H1 (cell line): Measurements from ENCODE around the gene AAMP. TPM values are rescaled to one million over a fixed set of nuclear protein-coding genes. Genes with fewer than 3 reads are reported as not detected.
A peak's percentile ranks its signal among the peaks of the same experiment; 100 is the strongest.

Experiments used
- CTCF ChIA-PET: fragments of 300-600 bp; sonication (Branson Sonifier 250); formaldehyde crosslinking; loops from one replicate; lab custom pipeline; 2021; ENCODE audit not compliant: partially characterized antibody; lab: Charles Lee
- POLR2A ChIA-PET: fragments of 300-600 bp; sonication (Branson Sonifier 250); formaldehyde crosslinking; loops from one replicate; lab custom pipeline; 2021; ENCODE audit warnings: inconsistent platforms; ENCODE audit not compliant: partially characterized antibody; lab: Charles Lee
- DNase-seq, 2 experiments: peaks; one replicate each; pipeline versions ENCODE4 v3.0.0 to v3.0.0-alpha.2; 2010 to 2022; ENCODE audit warnings: low spot score in 2 of 2, low read depth in 1 of 2, mixed read lengths in 1 of 2
- FAIRE-seq: peaks from 2 replicates; lab custom pipeline; 2011; peaks lifted over from hg19 to GRCh38; lab: Jason Lieb, UNC
- H2AFZ ChIP-seq: 2 replicates; pipeline ENCODE4 v1.8.1; 2012; ENCODE audit warnings: low read length, inconsistent platforms
- H2AK5ac ChIP-seq: 2 replicates; pipeline ENCODE4 v1.6.1; 2013; ENCODE audit warnings: low read depth, low read length
- H2BK120ac ChIP-seq: replicated peaks from 2 replicates; pipeline ENCODE3; 2013; ENCODE audit warnings: low read depth, low read length, inconsistent platforms
- H2BK12ac ChIP-seq: 2 replicates; pipeline ENCODE4 v1.6.1; 2013; ENCODE audit warnings: low read depth, low read length
- H2BK15ac ChIP-seq: 2 replicates; pipeline ENCODE4 v1.6.1; 2013; ENCODE audit warnings: low read length
- H2BK20ac ChIP-seq: 2 replicates; pipeline ENCODE4 v1.6.1; 2013; ENCODE audit warnings: low read length
- H2BK5ac ChIP-seq: 2 replicates; pipeline ENCODE4 v1.6.1; 2013; ENCODE audit warnings: low read depth, low read length
- H3K14ac ChIP-seq: 2 replicates; pipeline ENCODE4 v1.6.1; 2013; ENCODE audit warnings: inconsistent platforms; ENCODE audit not compliant: insufficient read length
- H3K18ac ChIP-seq: 2 replicates; pipeline ENCODE4 v1.6.1; 2013; ENCODE audit warnings: low read length; ENCODE audit errors: extremely low read depth
- H3K23ac ChIP-seq: 2 replicates; pipeline ENCODE4 v1.6.1; 2013; ENCODE audit warnings: inconsistent platforms; ENCODE audit not compliant: insufficient read length
- H3K23me2 ChIP-seq: 2 replicates; pipeline ENCODE4 v1.6.1; 2013; ENCODE audit warnings: low read depth, low read length
- H3K27ac ChIP-seq: 2 replicates; pipeline ENCODE4 v1.6.1; 2011; ENCODE audit warnings: low read depth, low read length, inconsistent platforms
- H3K27me3 ChIP-seq, 4 experiments: replicated peaks in 1 of 4; 1 replicate in 1 of 4; 2 replicates in 3 of 4; pipeline versions ENCODE4 v1.6.1 to v1.8.1; 2011 to 2013; ENCODE audit warnings: low read length in 3 of 4, mild to moderate bottlenecking in 3 of 4, inconsistent platforms in 2 of 4, mixed read lengths in 2 of 4, moderate library complexity in 1 of 4; ENCODE audit not compliant: control insufficient read depth in 3 of 4, insufficient read depth in 3 of 4; ENCODE audit errors: extremely low read depth in 1 of 4
- H3K36me3 ChIP-seq, 4 experiments: 2 replicates each; pipeline versions ENCODE4 v1.6.1 to v1.8.1; 2011 to 2013; ENCODE audit warnings: mild to moderate bottlenecking in 4 of 4, low read length in 3 of 4, moderate library complexity in 2 of 4, control low read depth in 1 of 4, inconsistent platforms in 1 of 4; ENCODE audit not compliant: insufficient read depth in 4 of 4, control insufficient read depth in 2 of 4
- H3K4ac ChIP-seq: replicated peaks from 2 replicates; pipeline ENCODE3; 2013; ENCODE audit warnings: low read length, low read depth, mixed read lengths, inconsistent platforms; ENCODE audit not compliant: insufficient read length
- H3K4me1 ChIP-seq, 4 experiments: replicated peaks in 1 of 4; 1 replicate in 1 of 4; 2 replicates in 3 of 4; pipeline versions ENCODE4 v1.6.1 to v1.8.1; 2011 to 2013; ENCODE audit warnings: low read length in 3 of 4, inconsistent platforms in 2 of 4, mixed read lengths in 1 of 4; ENCODE audit not compliant: insufficient read depth in 4 of 4, control insufficient read depth in 3 of 4
- H3K4me2 ChIP-seq, 2 experiments: 2 replicates each; pipeline versions ENCODE4 v1.6.1 to v1.8.1; 2011 to 2013; ENCODE audit warnings: low read depth in 2 of 2, low read length in 2 of 2, control low read depth in 1 of 2, inconsistent platforms in 1 of 2, mild to moderate bottlenecking in 1 of 2; ENCODE audit not compliant: insufficient read depth in 1 of 2
- H3K4me3 ChIP-seq, 4 experiments: fragments of 200-600, 300-600 bp in 1 of 4; sonication (generic), shearing (Covaris generic), sonication (Bioruptor Twin) in 1 of 4; 2 replicates each; pipeline versions ENCODE4 v1.5.1 to v1.8.1; 2011 to 2016; ENCODE audit warnings: low read length in 4 of 4, low read depth in 3 of 4, control low read depth in 2 of 4, inconsistent platforms in 2 of 4, mild to moderate bottlenecking in 2 of 4, mixed read lengths in 1 of 4, moderate library complexity in 1 of 4; ENCODE audit not compliant: insufficient read depth in 2 of 4; ENCODE audit errors: extremely low read depth in 1 of 4
- H3K56ac ChIP-seq: replicated peaks from 2 replicates; pipeline ENCODE3; 2013; ENCODE audit warnings: low read depth, mild to moderate bottlenecking, mixed read lengths, low read length, inconsistent platforms; ENCODE audit not compliant: insufficient read length
- H3K79me1 ChIP-seq: 2 replicates; pipeline ENCODE4 v1.6.1; 2013; ENCODE audit warnings: low read depth, low read length, control low read depth
- H3K79me2 ChIP-seq, 2 experiments: 2 replicates each; pipeline versions ENCODE4 v1.6.1 to v1.8.1; 2012 to 2013; ENCODE audit warnings: low read length in 2 of 2, mild to moderate bottlenecking in 2 of 2, inconsistent platforms in 1 of 2; ENCODE audit not compliant: insufficient read depth in 2 of 2, control insufficient read depth in 1 of 2
- H3K9ac ChIP-seq, 4 experiments: replicated peaks in 1 of 4; 1 replicate in 1 of 4; 2 replicates in 3 of 4; pipeline versions ENCODE4 v1.6.1 to v1.8.1; 2011 to 2013; ENCODE audit warnings: low read depth in 3 of 4, low read length in 3 of 4, control low read depth in 2 of 4, mild to moderate bottlenecking in 2 of 4, moderate library complexity in 2 of 4, inconsistent platforms in 1 of 4; ENCODE audit errors: extremely low read depth in 1 of 4
- H3K9me3 ChIP-seq, 2 experiments: 2 replicates each; pipeline versions ENCODE4 v1.6.1 to v1.8.1; 2012 to 2013; ENCODE audit warnings: mild to moderate bottlenecking in 2 of 2, moderate library complexity in 2 of 2, control low read depth in 1 of 2, inconsistent platforms in 1 of 2, low read depth in 1 of 2, low read length in 1 of 2, mixed read lengths in 1 of 2; ENCODE audit not compliant: insufficient read depth in 2 of 2
- H4K20me1 ChIP-seq, 2 experiments: replicated peaks in 1 of 2; 2 replicates each; pipeline versions ENCODE3 to v1.8.1; 2011 to 2013; ENCODE audit warnings: inconsistent platforms in 2 of 2, low read length in 2 of 2, mild to moderate bottlenecking in 1 of 2; ENCODE audit not compliant: insufficient read depth in 2 of 2, control insufficient read depth in 1 of 2
- H4K5ac ChIP-seq: 2 replicates; pipeline ENCODE4 v1.6.1; 2013; ENCODE audit warnings: low read length, low read depth, mixed read lengths, inconsistent platforms; ENCODE audit not compliant: insufficient read length
- H4K8ac ChIP-seq: 2 replicates; pipeline ENCODE4 v1.8.0; 2013; ENCODE audit warnings: mild to moderate bottlenecking, moderate library complexity, low read length, inconsistent platforms; ENCODE audit not compliant: insufficient read depth; ENCODE audit errors: extremely low read depth
- H4K91ac ChIP-seq: replicated peaks from 2 replicates; pipeline ENCODE3; 2013; ENCODE audit warnings: low read length, mixed read lengths, inconsistent platforms; ENCODE audit not compliant: insufficient read length
- MAX ChIP-seq: IDR thresholded peaks from 2 replicates; pipeline ENCODE4 v1.6.1; 2012; ENCODE audit warnings: inconsistent platforms
- SAP30 ChIP-seq: fragments of 300-600 bp; sonication (generic); IDR thresholded peaks from 2 replicates; pipeline ENCODE4 v1.7.1; 2012; ENCODE audit warnings: low read length, moderate library complexity, mild to moderate bottlenecking, inconsistent platforms; ENCODE audit not compliant: insufficient read depth, insufficient replicate concordance
- WGBS, 2 experiments: shearing (Covaris generic) in 1 of 2; methylation state at CpG; one replicate each; pipeline versions ENCODE4 v1.1.6 to v1.1.7; 2013 to 2015; ENCODE audit warnings: low lambda C conversion rate in 2 of 2, mixed read lengths in 2 of 2, inconsistent platforms in 1 of 2, low coverage in 1 of 2, missing lambda C conversion rate in 1 of 2; ENCODE audit not compliant: insufficient replicate concordance in 2 of 2, insufficient coverage in 1 of 2, insufficient read length in 1 of 2; ENCODE audit errors: extremely low coverage in 1 of 2, missing lambda C conversion rate in 1 of 2; 5-methylcytosine and 5-hydroxymethylcytosine counted together
- polyA plus RNA-seq, 7 experiments: library from polyadenylated mRNA; depleted of rRNA in 3 of 7; stranded (reverse) in 5 of 7; unstranded in 2 of 7; fragments of >200 nt in 5 of 7; fragments of 200-250 nt in 2 of 7; gene quantifications; 1 replicate in 5 of 7; 2 replicates in 1 of 7; 4 replicates in 1 of 7; pipeline versions ENCODE4 v1.2.1 to v1.2.3, GENCODE V29; 2011 to 2013; ENCODE audit warnings: missing spikeins in 2 of 7, mixed read lengths in 2 of 7
- total RNA-seq: library from RNA; stranded (reverse); fragmentation: NEBNext Ultra II Directional; extraction: Animal tissue kit (Norgen Biotek cat#: 25700); gene quantifications from 2 replicates; pipeline ENCODE4 v1.2.1, GENCODE V29; 2021

Gene AAMP
- total and polyA plus RNA-seq, 2 of the 8 experiments (the other 6 are each of a cell fraction or from before 2014, with no cell fraction given) = 119 to 125 TPM

- FAIRE-seq = no peak
- Histone ChIP-seq H3K4me3 (no peak overlapping the region), H3K4ac (no peak overlapping the region), H4K20me1 (peaks cover 0 to 13% of the 10 kb centered on the region in 2 experiments), H3K79me2 (no peaks in the 10 kb centered on the region), H2BK120ac (no peak overlapping the region), H3K9ac (no peak overlapping the region), H2AFZ (no peak overlapping the region), H3K27ac (no peak overlapping the region), H3K56ac (no peak overlapping the region), H2BK20ac (no peak overlapping the region), H4K91ac (no peak overlapping the region), H2BK5ac (no peak overlapping the region), H2AK5ac (no peak overlapping the region), H3K9me3 (no peaks in the 10 kb centered on the region), H3K79me1 (0 out of 2 replicates have a peak, but pooled peaks cover 8% of the 10 kb centered on the region), H3K23me2 (no peaks in the 10 kb centered on the region), H3K27me3 (no peaks in the 10 kb centered on the region), H3K23ac (no peak overlapping the region), H3K14ac (no peak overlapping the region), H4K8ac (0 out of 2 replicates have a peak overlapping the region, but pooled peaks have one; percentile 35), H3K18ac (no peak overlapping the region), H2BK15ac (no peak overlapping the region), H3K36me3 (peaks cover 0 to 6% (median 0%) of the 10 kb centered on the region in 4 experiments; a peak in 3 of 8 replicates), H2BK12ac (no peak overlapping the region), H3K4me1 (peaks cover 5 to 11% (median 7%) of the 10 kb centered on the region in 4 experiments; a peak in 4 of 7 replicates), H3K4me2 (no peak overlapping the region), H4K5ac (no peak overlapping the region)
- POLR2A ChIA-PET = interaction anchor here (0.8 to 1.9 kb wide), 5 partner anchors 9 to 254 kb away, joined by 3 to 4 read pairs (median 3); no protein-coding TSS in a partner anchor
- CTCF ChIA-PET = interaction anchor here (1.0 to 9.2 kb wide), 4 partner anchors 9 to 121 kb away, joined by 3 to 131 read pairs (median 4); partner anchors contain the start of genes AAMP and PNKD
- 90% methylated on average over 16 of the region's 17 CpGs; no CpG with 5 or more reads in 1 of the 2 experiments for WGBS, 2 experiments
- DNase-seq = no peak
- TF ChIP-seq MAX (peak; percentile 26; the same call in 1 of the 2 replicates), SAP30 (no peak)
These were observed 12.4 kb upstream of the AAMP start for GRCh38 chr2:218282173-218282991.
